ENCODE data around the gene GOT1. TPM values are rescaled to one million over a fixed set of nuclear protein-coding genes. Genes with fewer than 3 reads are reported as not detected.

Gene GOT1
- total RNA-seq, 1 experiment from 2014 or later: 56.8 TPM

- TF ChIP-seq ZNF532 (CRISPR knock-in tag; IDR thresholded peaks at IDR 0.05; ENCODE audit: borderline replicate concordance) (no peak), JUN (CRISPR knock-in tag; IDR thresholded peaks at IDR 0.05) (no peak)
Observed at GRCh38 chr10:99429517-99430095, 818 bp downstream of the GOT1 start (continued).

GRCh38 chr10:99427566-99428190, 2.7 kb downstream of the GOT1 start:
- ATAC-seq (no peak), DNase-seq (ENCODE audit: low spot score) (no peak)
- H3K27ac Mint-ChIP-seq: no peak overlapping the region
- ChIA-PET POLR2A (no interaction called here), CTCF (interaction anchor here (1.0 kb wide), 1 partner anchor 8 kb away, joined by 3 read pairs; no protein-coding TSS in a partner anchor)
- no peaks in the 10 kb centered on the region for H3K27me3 Mint-ChIP-seq (ENCODE audit: low read depth)
- H3K4me3 Mint-ChIP-seq: no peak overlapping the region
- peaks cover 4% of the 10 kb centered on the region; the same call in 1 of the 2 replicates for H3K36me3 Mint-ChIP-seq
- H3K4me1 Mint-ChIP-seq: peaks cover 18% of the 10 kb centered on the region
- no peaks in the 10 kb centered on the region for H3K9me3 Mint-ChIP-seq
- TF ChIP-seq SP1 (CRISPR knock-in tag; conservative IDR thresholded peaks at IDR 0.05) (no peak), ZNF396 (CRISPR knock-in tag; IDR thresholded peaks at IDR 0.05; ENCODE audit: borderline replicate concordance) (no peak), ZNF281 (CRISPR knock-in tag; IDR thresholded peaks at IDR 0.05) (no peak), USF2 (CRISPR knock-in tag; IDR thresholded peaks at IDR 0.05) (no peak), ERG (CRISPR knock-in tag; IDR thresholded peaks at IDR 0.05) (no peak), ZNF532 (CRISPR knock-in tag; IDR thresholded peaks at IDR 0.05; ENCODE audit: borderline replicate concordance) (no peak), STAT6 (CRISPR knock-in tag; conservative IDR thresholded peaks at IDR 0.05; ENCODE audit: low read depth) (no peak), TEAD1 (CRISPR knock-in tag; IDR thresholded peaks at IDR 0.05) (no peak), ATF6 (CRISPR knock-in tag; IDR thresholded peaks at IDR 0.05) (no peak)
